Trophoblast cell (in vitro differentiated cells and primary cell): ENCODE data around the gene GORAB.

Source experiments
- DNase-seq, 2 donors: peaks; one replicate each; pipeline ENCODE4 v3.0.0-alpha.2; 2016
- H2AFZ ChIP-seq: 2 replicates; pipeline ENCODE4 v1.6.1; 2013; ENCODE audit warnings: low read length, moderate library complexity, mild to moderate bottlenecking; ENCODE audit not compliant: insufficient read depth, poor library complexity
- H2AK5ac ChIP-seq: 2 replicates; pipeline ENCODE4 v1.6.1; 2013; ENCODE audit warnings: mild to moderate bottlenecking, low read length
- H2BK120ac ChIP-seq: 2 replicates; pipeline ENCODE4 v1.6.1; 2013; ENCODE audit warnings: low read length, mild to moderate bottlenecking, moderate library complexity; ENCODE audit not compliant: insufficient read depth, poor library complexity
- H2BK12ac ChIP-seq: 2 replicates; pipeline ENCODE4 v1.6.1; 2013; ENCODE audit warnings: mild to moderate bottlenecking, low read length, moderate library complexity
- H2BK5ac ChIP-seq: 2 replicates; pipeline ENCODE4 v1.6.1; 2013; ENCODE audit warnings: low read length, low read depth, moderate library complexity, mild to moderate bottlenecking; ENCODE audit not compliant: poor library complexity
- H3K14ac ChIP-seq: 2 replicates; pipeline ENCODE4 v1.6.1; 2013; ENCODE audit warnings: mild to moderate bottlenecking, low read length
- H3K18ac ChIP-seq: 2 replicates; pipeline ENCODE4 v1.6.1; 2013; ENCODE audit warnings: mild to moderate bottlenecking, low read length
- H3K23ac ChIP-seq: 2 replicates; pipeline ENCODE4 v1.6.1; 2013; ENCODE audit warnings: low read length
- H3K27ac ChIP-seq: 2 replicates; pipeline ENCODE4 v1.5.1; 2013; ENCODE audit warnings: low read depth, mild to moderate bottlenecking, inconsistent platforms, low read length, moderate library complexity
- H3K27me3 ChIP-seq: 2 replicates; pipeline ENCODE4 v1.6.1; 2013; ENCODE audit warnings: inconsistent platforms, mild to moderate bottlenecking, low read length, moderate library complexity; ENCODE audit not compliant: insufficient read depth
- H3K36me3 ChIP-seq, 2 experiments: 1 replicate in 1 of 2; 2 replicates in 1 of 2; pipeline ENCODE4 v1.6.1; 2013; ENCODE audit warnings: low read length in 2 of 2, mild to moderate bottlenecking in 2 of 2, moderate library complexity in 1 of 2; ENCODE audit not compliant: insufficient read depth in 2 of 2, control insufficient read depth in 1 of 2
- H3K4ac ChIP-seq: 2 replicates; pipeline ENCODE4 v1.6.1; 2013; ENCODE audit warnings: low read depth, mild to moderate bottlenecking, low read length, moderate library complexity
- H3K4me1 ChIP-seq, 2 experiments: 1 replicate in 1 of 2; 2 replicates in 1 of 2; pipeline ENCODE4 v1.6.1; 2013; ENCODE audit warnings: low read length in 2 of 2, mild to moderate bottlenecking in 2 of 2, moderate library complexity in 1 of 2; ENCODE audit not compliant: insufficient read depth in 2 of 2, control insufficient read depth in 1 of 2
- H3K4me2 ChIP-seq: 2 replicates; pipeline ENCODE4 v1.6.1; 2013; ENCODE audit warnings: inconsistent platforms, mild to moderate bottlenecking, low read length, moderate library complexity
- H3K4me3 ChIP-seq: 2 replicates; pipeline ENCODE4 v1.5.1; 2013; ENCODE audit warnings: mild to moderate bottlenecking, low read depth, low read length, inconsistent platforms
- H3K79me1 ChIP-seq: one replicate; pipeline ENCODE4 v1.6.1; 2013; ENCODE audit warnings: low read length
- H3K79me2 ChIP-seq: 2 replicates; pipeline ENCODE4 v1.6.1; 2013; ENCODE audit warnings: low read length, mild to moderate bottlenecking; ENCODE audit not compliant: control insufficient read depth, insufficient read depth, poor library complexity
- H3K9ac ChIP-seq: 2 replicates; pipeline ENCODE4 v1.6.1; 2013; ENCODE audit warnings: mild to moderate bottlenecking, low read length
- H3K9me3 ChIP-seq: 2 replicates; pipeline ENCODE4 v1.6.1; 2013; ENCODE audit warnings: low read depth, mild to moderate bottlenecking, control low read depth, inconsistent platforms, low read length; ENCODE audit not compliant: insufficient read depth
- H4K12ac ChIP-seq: 2 replicates; pipeline ENCODE4 v1.6.1; 2013; ENCODE audit warnings: low read depth, mild to moderate bottlenecking, low read length, moderate library complexity
- H4K8ac ChIP-seq: 2 replicates; pipeline ENCODE4 v1.6.1; 2013; ENCODE audit warnings: low read depth, mild to moderate bottlenecking, low read length, moderate library complexity
- H4K91ac ChIP-seq: one replicate; pipeline ENCODE4 v1.6.1; 2013; ENCODE audit warnings: low read depth, mild to moderate bottlenecking, low read length, moderate library complexity
- WGBS: extraction: QIAGEN DNeasy Blood & Tissue Kit; methylation state at CpG from one replicate; pipeline ENCODE4 v1.1.7; 2013; ENCODE audit warnings: missing lambda C conversion rate; ENCODE audit not compliant: insufficient read length, insufficient coverage; ENCODE audit errors: extremely low coverage; 5-methylcytosine and 5-hydroxymethylcytosine counted together

The GORAB gene

GRCh38 chr1:170562646-170563338 is 30.8 kb downstream of the GORAB start:
- H4K91ac ChIP-seq = peak overlapping the region; percentile 54
- no peak overlapping the region for H3K4ac ChIP-seq
- H2AK5ac ChIP-seq = no peak overlapping the region
- H3K79me1 ChIP-seq = peaks cover 3% of the 10 kb centered on the region
- H3K23ac ChIP-seq = no peak overlapping the region
- H3K4me1 ChIP-seq = peaks cover 4 to 11% of the 10 kb centered on the region in 2 experiments
- H4K12ac ChIP-seq = no peak overlapping the region
- H3K14ac ChIP-seq = no peak overlapping the region
- H2AFZ ChIP-seq = no peak overlapping the region
- H3K79me2 ChIP-seq = no peaks in the 10 kb centered on the region
- peak overlapping the region; percentile 5 for H2BK5ac ChIP-seq
- H3K9me3 ChIP-seq = no peaks in the 10 kb centered on the region
- DNase-seq = peak; percentile 41 to 73
- H3K4me2 ChIP-seq = peak overlapping the region; percentile 29
- H3K9ac ChIP-seq = no peak overlapping the region
- peak overlapping the region; percentile 29 for H3K27ac ChIP-seq
- H4K8ac ChIP-seq = peak overlapping the region; percentile 5
- WGBS = no CpG with 5 or more reads among the region's 7 CpGs
- H2BK120ac ChIP-seq = peak overlapping the region; percentile 28
- H3K27me3 ChIP-seq = no peaks in the 10 kb centered on the region
- H3K18ac ChIP-seq = no peak overlapping the region
- H3K36me3 ChIP-seq = no peaks in the 10 kb centered on the region
- H2BK12ac ChIP-seq = peak overlapping the region; percentile 25
- no peak overlapping the region for H3K4me3 ChIP-seq

GRCh38 chr1:170567214-170567613 is 35.2 kb downstream of the GORAB start:
- Histone ChIP-seq H2AK5ac (no peak overlapping the region), H2BK12ac (no peak overlapping the region), H3K4me1 (peaks cover 4 to 11% of the 10 kb centered on the region in 2 experiments), H3K79me1 (peaks cover 3% of the 10 kb centered on the region), H3K27ac (no peak overlapping the region), H4K12ac (no peak overlapping the region), H3K79me2 (no peaks in the 10 kb centered on the region), H3K14ac (no peak overlapping the region), H3K18ac (no peak overlapping the region), H2BK120ac (no peak overlapping the region), H3K4me2 (no peak overlapping the region), H3K9me3 (no peaks in the 10 kb centered on the region), H3K27me3 (no peaks in the 10 kb centered on the region), H3K4ac (no peak overlapping the region), H3K9ac (no peak overlapping the region), H4K8ac (no peak overlapping the region), H2BK5ac (no peak overlapping the region), H2AFZ (no peak overlapping the region), H3K23ac (no peak overlapping the region), H3K4me3 (no peak overlapping the region), H4K91ac (no peak overlapping the region), H3K36me3 (no peaks in the 10 kb centered on the region)
- no peak for DNase-seq
- WGBS = no CpG with 5 or more reads among the region's 3 CpGs

- H3K4me1 ChIP-seq = peaks cover 0 to 5% of the 10 kb centered on the region in 2 experiments
- no peak overlapping the region for H3K4me2 ChIP-seq
- H3K4ac ChIP-seq = no peak overlapping the region
- DNase-seq = no peak
- H3K4me3 ChIP-seq = no peak overlapping the region
- no peak overlapping the region for H3K14ac ChIP-seq
- H2BK120ac ChIP-seq = no peak overlapping the region
- H3K27me3 ChIP-seq = no peaks in the 10 kb centered on the region
- H2BK5ac ChIP-seq = no peak overlapping the region
- no peak overlapping the region for H2AFZ ChIP-seq
- no peak overlapping the region for H3K9ac ChIP-seq
- H2BK12ac ChIP-seq = no peak overlapping the region
- H4K12ac ChIP-seq = no peak overlapping the region
- no peaks in the 10 kb centered on the region for H3K79me2 ChIP-seq
- no peak overlapping the region for H4K91ac ChIP-seq
- no peak overlapping the region for H3K27ac ChIP-seq
- H3K18ac ChIP-seq = no peak overlapping the region
- H3K9me3 ChIP-seq = no peaks in the 10 kb centered on the region
- no peaks in the 10 kb centered on the region for H3K36me3 ChIP-seq
- no peak overlapping the region for H2AK5ac ChIP-seq
- no peaks in the 10 kb centered on the region for H3K79me1 ChIP-seq
- no peak overlapping the region for H3K23ac ChIP-seq
- H4K8ac ChIP-seq = no peak overlapping the region
Measured at GRCh38 chr1:170568197-170568596, 36.2 kb downstream of the GORAB start.

GRCh38 chr1:170576980-170577379 is 45.0 kb downstream of the GORAB start:
- H3K27ac ChIP-seq = no peak overlapping the region
- no peak overlapping the region for H3K14ac ChIP-seq
- H3K9ac ChIP-seq = no peak overlapping the region
- no peaks in the 10 kb centered on the region for H3K79me1 ChIP-seq
- H4K8ac ChIP-seq = no peak overlapping the region
- WGBS = no CpG with 5 or more reads among the region's 3 CpGs
- H2AFZ ChIP-seq = no peak overlapping the region
- no peak overlapping the region for H4K91ac ChIP-seq
- no peak overlapping the region for H2AK5ac ChIP-seq
- no peaks in the 10 kb centered on the region for H3K9me3 ChIP-seq
- DNase-seq = no peak
- H3K23ac ChIP-seq = no peak overlapping the region
- no peak overlapping the region for H3K4me3 ChIP-seq
- no peaks in the 10 kb centered on the region for H3K79me2 ChIP-seq
- no peaks in the 10 kb centered on the region for H3K4me1 ChIP-seq
- H2BK120ac ChIP-seq = no peak overlapping the region
- H2BK5ac ChIP-seq = no peak overlapping the region
- no peaks in the 10 kb centered on the region for H3K36me3 ChIP-seq
- no peak overlapping the region for H3K4me2 ChIP-seq
- no peak overlapping the region for H3K18ac ChIP-seq
- H3K4ac ChIP-seq = no peak overlapping the region
- no peaks in the 10 kb centered on the region for H3K27me3 ChIP-seq
- H2BK12ac ChIP-seq = no peak overlapping the region
- H4K12ac ChIP-seq = no peak overlapping the region
